ENCODE measurements around the gene RBM38. TPM values are rescaled to one million over a fixed set of nuclear protein-coding genes. Genes with fewer than 3 reads are reported as not detected.

RBM38 gene
- total and polyA plus RNA-seq, 9 of the 15 experiments (the other 6 are each of a cell fraction or from before 2014, with no cell fraction given) = 0.28 to 82.4 (median 33.2) TPM

DNA sequence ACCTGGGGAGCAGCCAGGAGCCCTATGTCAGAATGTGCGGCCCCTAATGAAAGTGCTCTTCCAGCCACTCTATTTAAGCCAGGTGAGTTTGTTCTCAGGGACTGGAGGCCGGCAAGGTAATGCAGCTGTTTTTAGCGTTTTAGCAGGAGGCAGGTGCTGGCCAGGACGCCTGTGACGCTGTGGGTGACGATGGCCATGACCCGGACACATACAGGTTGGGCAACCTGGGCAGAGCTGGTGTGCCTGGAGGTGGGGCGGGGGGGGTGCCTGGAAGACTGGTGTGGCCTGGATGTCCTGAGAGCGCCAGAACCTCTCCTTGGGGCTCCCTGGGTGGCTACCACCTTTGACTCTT is 51.7 kb downstream of the RBM38 start (continued):
- no peak for TF ChIP-seq ZMIZ1 (IDR thresholded peaks at IDR 0.05; ENCODE audit: low read depth in 2 of 2, low read length in 2 of 2)

- H3K9me1 ChIP-seq (ENCODE audit: control insufficient read depth, insufficient read depth, low read length) = no peaks in the 10 kb centered on the region
- peak; percentile 92 for TF ChIP-seq BCOR (IDR thresholded peaks at IDR 0.05)
- peak; percentile 63 to 71 for TF ChIP-seq KDM1A (IDR thresholded peaks at IDR 0.05)
- TF ChIP-seq TFAM (CRISPR knock-in tag; conservative IDR thresholded peaks at IDR 0.05) = no peak
- TF ChIP-seq NR3C1 (CRISPR knock-in tag; IDR thresholded peaks at IDR 0.05) = no peak
- TF ChIP-seq ZFP36 (IDR thresholded peaks at IDR 0.05; ENCODE audit: low read depth, low read length, partially characterized antibody) = peak; percentile 92
- TF ChIP-seq RBM25 (IDR thresholded peaks at IDR 0.05; ENCODE audit: low read depth, low read length, severe bottlenecking) = peak; percentile 94
- no peak overlapping the region for H3K27ac ChIP-seq (ENCODE audit: extremely low read depth, low read depth, low read length)
- intact Hi-C loops (cut with micrococcal nuclease) = no loop called here
- peak; percentile 32 for FAIRE-seq
- ATAC-seq = no peak
- H2AFZ ChIP-seq (ENCODE audit: low read depth, low read length) = no peak overlapping the region
- ChIA-PET POLR2A (interaction anchor here (1.0 to 1.1 kb wide), 2 partner anchors 11 to 14 kb away, joined by 3 to 4 read pairs; no protein-coding TSS in a partner anchor), CTCF (ENCODE audit: low intra/inter-chr PET ratio) (no interaction called here)
- H3K9me3 ChIP-seq (replicated peaks; ENCODE audit: control insufficient read depth, insufficient read depth, low read depth, low read length) = 0 out of 2 replicates have a peak, but pooled peaks cover 4% of the 10 kb centered on the region
- no peaks in the 10 kb centered on the region for H4K20me1 ChIP-seq (replicated peaks; ENCODE audit: control insufficient read depth, insufficient read depth, low read length)
- DNase-seq (ENCODE audit: extremely low read depth in 1 of 4, low spot score in 3 of 4) = no peak
- no TSS peak for BruUV-seq (replicated peaks)
- WGBS (ENCODE audit: insufficient coverage, low coverage, missing lambda C conversion rate) = 72% methylated on average over 18 of the region's 18 CpGs
- no peak overlapping the region for H3K4me2 ChIP-seq (ENCODE audit: insufficient read depth, low read length)
- no peak overlapping the region for H3K9ac ChIP-seq (ENCODE audit: insufficient read depth in 1 of 2, low read depth in 2 of 2, low read length in 2 of 2)
- H3K27me3 ChIP-seq (ENCODE audit: control insufficient read depth in 2 of 2, insufficient read depth in 2 of 2, low read length in 2 of 2) = no peaks in the 10 kb centered on the region
- no peak overlapping the region for H3K4me3 ChIP-seq
- H3K36me3 ChIP-seq (ENCODE audit: control insufficient read depth, insufficient read depth, low read length) = no peaks in the 10 kb centered on the region
- H3K79me2 ChIP-seq (ENCODE audit: control insufficient read depth, insufficient read depth, low read length) = no peaks in the 10 kb centered on the region
- in situ Hi-C loops (cut with MboI) = no loop called here
- H3K4me1 ChIP-seq (replicated peaks in 1 of 2; ENCODE audit: control insufficient read depth in 2 of 2, insufficient read depth in 2 of 2, low read length in 2 of 2) = peaks cover 11 to 40% of the 10 kb centered on the region in 2 experiments; a peak in 4 of 5 replicates
Measured at GRCh38 chr20:57443349-57444265, 52.4 kb downstream of the RBM38 start.
